Panc1 (cell line): ENCODE data around the gene FOXI2.

Experiments used
- CTCF ChIP-seq: fragments of 450-650 bp; IDR thresholded peaks from 2 replicates; pipeline ENCODE4 v1.5.1; 2017; ENCODE audit warnings: mild to moderate bottlenecking
- REST ChIP-seq, 2 experiments: IDR thresholded peaks; 2 replicates each; pipeline ENCODE4 v1.6.1; 2011 to 2012; ENCODE audit warnings: low read depth in 2 of 2, control low read depth in 1 of 2, low read length in 1 of 2, mild to moderate bottlenecking in 1 of 2, moderate library complexity in 1 of 2; ENCODE audit not compliant: insufficient read depth in 1 of 2
- SIN3A ChIP-seq: IDR thresholded peaks from 2 replicates; pipeline ENCODE4 v1.6.1; 2012; ENCODE audit warnings: low read depth, mild to moderate bottlenecking, low read length, moderate library complexity, borderline replicate concordance; ENCODE audit not compliant: insufficient read depth

- TF ChIP-seq CTCF (no peak), REST (IDR thresholded peaks at IDR 0.05; ENCODE audit: insufficient read depth in 1 of 2, low read depth in 2 of 2, low read length in 1 of 2) (no peak), SIN3A (no peak)
Observed at GRCh38 chr10:127695431-127695830, 41.6 kb upstream of the FOXI2 start.
